NOMO-1 treated with dmso at 0.1 percent for 144 hours (cell line): ENCODE results near the gene ESRRB.

Experiments used
- DNase-seq: peaks from one replicate; lab custom pipeline; 2025; ENCODE audit not compliant: unreplicated experiment; lab: John Stamatoyannopoulos, UW

Gene ESRRB

GRCh38 chr14:76396714-76397187, 20.8 kb downstream of the ESRRB start:
- no peak for DNase-seq

GRCh38 chr14:76405627-76406026, 29.7 kb downstream of the ESRRB start:
- DNase-seq: no peak

GRCh38 chr14:76407449-76408150, 31.7 kb downstream of the ESRRB start:
- no peak for DNase-seq

- no peak for DNase-seq
These were observed 32.9 kb downstream of the ESRRB start for GRCh38 chr14:76408877-76409276.

- DNase-seq: no peak
These were observed 36.6 kb downstream of the ESRRB start for GRCh38 chr14:76412501-76412900.

- DNase-seq: no peak
These were observed 37.4 kb downstream of the ESRRB start for GRCh38 chr14:76413106-76413961.

GRCh38 chr14:76413962-76414600, 38.1 kb downstream of the ESRRB start:
- no peak for DNase-seq

GRCh38 chr14:76419399-76419798, 43.5 kb downstream of the ESRRB start:
- no peak for DNase-seq

- no peak for DNase-seq
These were observed 44.9 kb downstream of the ESRRB start for GRCh38 chr14:76420827-76421226.

- DNase-seq: no peak
These were observed 45.7 kb downstream of the ESRRB start for GRCh38 chr14:76421662-76422061.

GRCh38 chr14:76422662-76423061, 46.7 kb downstream of the ESRRB start:
- DNase-seq: no peak

GRCh38 chr14:76423534-76423933, 47.6 kb downstream of the ESRRB start:
- no peak for DNase-seq

GRCh38 chr14:76424359-76424758, 48.4 kb downstream of the ESRRB start:
- DNase-seq: no peak

- no peak for DNase-seq
These were observed 50.3 kb downstream of the ESRRB start for GRCh38 chr14:76426161-76426696.

- no peak for DNase-seq
These were observed 52.7 kb downstream of the ESRRB start for GRCh38 chr14:76428611-76429010.

- no peak for DNase-seq
These were observed 54.1 kb downstream of the ESRRB start for GRCh38 chr14:76430017-76430416.

GRCh38 chr14:76430475-76430980, 54.6 kb downstream of the ESRRB start:
- DNase-seq: no peak

GRCh38 chr14:76431538-76431937, 55.6 kb downstream of the ESRRB start:
- no peak for DNase-seq

GRCh38 chr14:76432827-76433752, 57.2 kb downstream of the ESRRB start:
- DNase-seq: no peak

- DNase-seq: no peak
These were observed 58.3 kb downstream of the ESRRB start for GRCh38 chr14:76434220-76434619.
